Naive thymus-derived CD4-positive, alpha-beta T cell (primary cell): Measurements from ENCODE around the gene DRAM1. TPM values are rescaled to one million over a fixed set of nuclear protein-coding genes. Genes with fewer than 3 reads are reported as not detected.

Source experiments
- ATAC-seq: fragments of 150-1000 bp; cut with Tn5 transposase; 2 replicates; pipeline ENCODE4 v1.10.0; 2021; ENCODE audit warnings: mild to moderate bottlenecking, moderate library complexity
- CTCF ChIA-PET: fragments of 350-600 bp; sonication (Branson Sonifier 250); formaldehyde crosslinking; loops from one replicate; lab custom pipeline; 2021; ENCODE audit warnings: antibody characterized with exemption; lab: Charles Lee
- POLR2A ChIA-PET: fragments of 350-600 bp; sonication (Branson Sonifier 250); formaldehyde crosslinking; loops from one replicate; lab custom pipeline; 2021; ENCODE audit warnings: antibody characterized with exemption, inconsistent platforms; lab: Charles Lee
- DNase-seq, 9 donors: peaks; one replicate each; pipeline versions ENCODE4 v3.0.0 to v3.0.0-alpha.2; 2020 to 2022; ENCODE audit warnings: mixed read lengths in 1 of 9
- H3K27ac ChIP-seq: one replicate; pipeline ENCODE4 v1.7.0; 2013; ENCODE audit warnings: mild to moderate bottlenecking, low read depth, low read length, moderate library complexity
- H3K27me3 ChIP-seq, 2 donors: one replicate each; pipeline ENCODE4 v1.7.0; 2013; ENCODE audit warnings: low read length in 2 of 2, mild to moderate bottlenecking in 2 of 2, moderate library complexity in 2 of 2; ENCODE audit not compliant: control insufficient read depth in 2 of 2, insufficient read depth in 2 of 2
- H3K36me3 ChIP-seq, 3 experiments: 1 replicate in 2 of 3; 2 replicates in 1 of 3; pipeline ENCODE4 v1.7.0; 2013; ENCODE audit warnings: low read length in 3 of 3, mild to moderate bottlenecking in 3 of 3, moderate library complexity in 1 of 3; ENCODE audit not compliant: insufficient read depth in 3 of 3, control insufficient read depth in 2 of 3
- H3K4me1 ChIP-seq, 2 donors: one replicate each; pipeline ENCODE4 v1.7.0; 2013; ENCODE audit warnings: low read length in 2 of 2, mild to moderate bottlenecking in 2 of 2, moderate library complexity in 1 of 2; ENCODE audit not compliant: control insufficient read depth in 2 of 2, insufficient read depth in 2 of 2
- H3K4me3 ChIP-seq: 2 replicates; pipeline ENCODE4 v1.7.0; 2013; ENCODE audit warnings: mild to moderate bottlenecking, low read length
- H3K9me3 ChIP-seq, 3 experiments: 1 replicate in 2 of 3; 2 replicates in 1 of 3; pipeline ENCODE4 v1.7.0; 2013; ENCODE audit warnings: low read length in 3 of 3; ENCODE audit not compliant: control insufficient read depth in 2 of 3
- H3K27ac Mint-ChIP-seq, 9 donors: one replicate each; pipeline ENCODE4 v1.8.0; 2020 to 2022; ENCODE audit warnings: mixed read lengths in 9 of 9, mild to moderate bottlenecking in 8 of 9, moderate library complexity in 5 of 9, inconsistent platforms in 2 of 9
- H3K27me3 Mint-ChIP-seq, 5 donors: one replicate each; pipeline ENCODE4 v1.8.0; 2021 to 2022; ENCODE audit warnings: mixed read lengths in 5 of 5, mild to moderate bottlenecking in 1 of 5
- H3K36me3 Mint-ChIP-seq, 5 donors: one replicate each; pipeline ENCODE4 v1.8.0; 2020 to 2022; ENCODE audit warnings: mixed read lengths in 5 of 5, mild to moderate bottlenecking in 3 of 5, inconsistent platforms in 1 of 5
- H3K4me1 Mint-ChIP-seq, 7 donors: one replicate each; pipeline ENCODE4 v1.8.0; 2020 to 2022; ENCODE audit warnings: mixed read lengths in 7 of 7, mild to moderate bottlenecking in 3 of 7, inconsistent platforms in 1 of 7
- H3K4me3 Mint-ChIP-seq, 10 donors: one replicate each; pipeline ENCODE4 v1.8.0; 2020 to 2022; ENCODE audit warnings: mild to moderate bottlenecking in 10 of 10, mixed read lengths in 10 of 10, moderate library complexity in 6 of 10, inconsistent platforms in 2 of 10
- H3K9me3 Mint-ChIP-seq, 11 donors: one replicate each; pipeline ENCODE4 v1.8.0; 2020 to 2022; ENCODE audit warnings: mixed read lengths in 11 of 11, mild to moderate bottlenecking in 4 of 11, inconsistent platforms in 1 of 11, moderate library complexity in 1 of 11
- intact Hi-C, 2 donors: fragments of 100-400 bp; cut with micrococcal nuclease; formaldehyde crosslinking; loops; one replicate each; pipeline ENCODE4 v1.15.1; 2023
- polyA plus RNA-seq, 2 donors: library from polyadenylated mRNA; unstranded; fragments of 300-500 nt; fragmentation: Illumina TruSeq; gene quantifications; one replicate each; pipeline ENCODE4 v1.2.3, GENCODE V29; 2021
- total RNA-seq, 6 experiments: library from RNA in 5 of 6; stranded (reverse) in 5 of 6; gene quantifications; 1 replicate in 5 of 6; 2 replicates in 1 of 6; pipeline ENCODE4 v1.2.3 and lab custom pipeline; 2021 to 2026

The DRAM1 gene
- total and polyA plus RNA-seq, 7 experiments from 2014 or later = 1.4 to 9.5 (median 2.4) TPM

GRCh38 chr12:101947316-101947715, 69.9 kb downstream of the DRAM1 start:
- Histone ChIP-seq H3K27me3 (no peaks in the 10 kb centered on the region), H3K27ac (no peak overlapping the region), H3K4me3 (no peak overlapping the region), H3K9me3 (no peaks in the 10 kb centered on the region), H3K4me1 (no peaks in the 10 kb centered on the region), H3K36me3 (no peaks in the 10 kb centered on the region)
- peaks cover 0 to 5% (median 4%) of the 10 kb centered on the region in 5 donors for H3K27me3 Mint-ChIP-seq
- CTCF ChIA-PET = no interaction called here
- peaks cover 0 to 6% (median 0%) of the 10 kb centered on the region in 7 donors for H3K4me1 Mint-ChIP-seq
- POLR2A ChIA-PET = no interaction called here
- H3K36me3 Mint-ChIP-seq = no peaks in the 10 kb centered on the region
- H3K4me3 Mint-ChIP-seq = no peak overlapping the region
- no peak for DNase-seq
- H3K27ac Mint-ChIP-seq = no peak overlapping the region
- intact Hi-C loops = no loop called here
- H3K9me3 Mint-ChIP-seq = peaks cover 0 to 1% (median 0%) of the 10 kb centered on the region in 11 donors
- ATAC-seq = no peak

- CTCF ChIA-PET = interaction anchor here (0.6 kb wide), 1 partner anchor 8 kb away, joined by 3 read pairs; no protein-coding TSS in a partner anchor
These were observed 71.0 kb downstream of the DRAM1 start for GRCh38 chr12:101948365-101948764.

GRCh38 chr12:101951002-101951670, 73.8 kb downstream of the DRAM1 start:
- no peak overlapping the region for H3K27ac Mint-ChIP-seq
- intact Hi-C loops = no loop called here
- ATAC-seq (no peak), DNase-seq (no peak)
- no peaks in the 10 kb centered on the region for H3K36me3 ChIP-seq
- H3K9me3 ChIP-seq = no peaks in the 10 kb centered on the region
- H3K27me3 ChIP-seq = no peaks in the 10 kb centered on the region
- H3K27me3 Mint-ChIP-seq = peaks cover 0 to 12% (median 0%) of the 10 kb centered on the region in 5 donors
- H3K9me3 Mint-ChIP-seq = peaks cover 0 to 10% (median 0%) of the 10 kb centered on the region in 11 donors
- CTCF ChIA-PET = interaction anchor here (0.6 kb wide), 2 partner anchors 12 to 15 kb away, joined by 3 to 7 read pairs; no protein-coding TSS in a partner anchor
- H3K4me1 Mint-ChIP-seq = peaks cover 0 to 5% (median 0%) of the 10 kb centered on the region in 7 donors
- H3K4me1 ChIP-seq = no peaks in the 10 kb centered on the region
- no peak overlapping the region for H3K27ac ChIP-seq
- no peaks in the 10 kb centered on the region for H3K36me3 Mint-ChIP-seq
- no peak overlapping the region for H3K4me3 Mint-ChIP-seq
- H3K4me3 ChIP-seq = no peak overlapping the region
- POLR2A ChIA-PET = no interaction called here

More at GRCh38 chr12:101948365-101948764, 71.0 kb downstream of the DRAM1 start:
- Histone ChIP-seq H3K4me1 (no peaks in the 10 kb centered on the region), H3K27ac (no peak overlapping the region), H3K36me3 (no peaks in the 10 kb centered on the region), H3K4me3 (no peak overlapping the region), H3K27me3 (no peaks in the 10 kb centered on the region), H3K9me3 (no peaks in the 10 kb centered on the region)
- H3K36me3 Mint-ChIP-seq = no peaks in the 10 kb centered on the region
- no peak overlapping the region for H3K4me3 Mint-ChIP-seq
- intact Hi-C loops = no loop called here
- H3K27me3 Mint-ChIP-seq = peaks cover 0 to 4% (median 0%) of the 10 kb centered on the region in 5 donors
- no peak for DNase-seq
- no peak overlapping the region for H3K27ac Mint-ChIP-seq
- ATAC-seq = no peak
- POLR2A ChIA-PET = no interaction called here
- peaks cover 0 to 6% (median 0%) of the 10 kb centered on the region in 7 donors for H3K4me1 Mint-ChIP-seq
- H3K9me3 Mint-ChIP-seq = peaks cover 0 to 7% (median 0%) of the 10 kb centered on the region in 11 donors

GRCh38 chr12:101954113-101954512, 76.7 kb downstream of the DRAM1 start:
- Mint-ChIP-seq H3K9me3 (peaks cover 0 to 10% (median 0%) of the 10 kb centered on the region in 11 donors), H3K27ac (no peak overlapping the region), H3K36me3 (peaks cover 0 to 3% (median 0%) of the 10 kb centered on the region in 5 donors), H3K27me3 (peaks cover 0 to 12% (median 2%) of the 10 kb centered on the region in 5 donors), H3K4me1 (no peaks in the 10 kb centered on the region), H3K4me3 (no peak overlapping the region)
- H3K9me3 ChIP-seq = no peaks in the 10 kb centered on the region
- H3K36me3 ChIP-seq = no peaks in the 10 kb centered on the region
- H3K4me1 ChIP-seq = no peaks in the 10 kb centered on the region
- ATAC-seq (no peak), DNase-seq (no peak)
- POLR2A ChIA-PET = no interaction called here
- H3K27ac ChIP-seq = no peak overlapping the region
- intact Hi-C loops = no loop called here
- H3K4me3 ChIP-seq = no peak overlapping the region
- H3K27me3 ChIP-seq = no peaks in the 10 kb centered on the region
- CTCF ChIA-PET = no interaction called here

GRCh38 chr12:101954676-101955075, 77.3 kb downstream of the DRAM1 start:
- H3K27me3 Mint-ChIP-seq = peaks cover 0 to 12% (median 2%) of the 10 kb centered on the region in 5 donors
- Histone ChIP-seq H3K36me3 (no peaks in the 10 kb centered on the region), H3K27ac (no peak overlapping the region), H3K9me3 (no peaks in the 10 kb centered on the region), H3K27me3 (no peaks in the 10 kb centered on the region), H3K4me1 (no peaks in the 10 kb centered on the region), H3K4me3 (no peak overlapping the region)
- CTCF ChIA-PET = no interaction called here
- H3K9me3 Mint-ChIP-seq = peaks cover 0 to 14% (median 4%) of the 10 kb centered on the region in 11 donors
- no peaks in the 10 kb centered on the region for H3K4me1 Mint-ChIP-seq
- POLR2A ChIA-PET = no interaction called here
- H3K4me3 Mint-ChIP-seq = no peak overlapping the region
- intact Hi-C loops = no loop called here
- peaks cover 0 to 4% (median 0%) of the 10 kb centered on the region in 5 donors for H3K36me3 Mint-ChIP-seq
- DNase-seq (no peak), ATAC-seq (no peak)
- no peak overlapping the region for H3K27ac Mint-ChIP-seq

- Histone ChIP-seq H3K4me3 (no peak overlapping the region), H3K9me3 (no peaks in the 10 kb centered on the region), H3K36me3 (no peaks in the 10 kb centered on the region), H3K4me1 (no peaks in the 10 kb centered on the region), H3K27ac (no peak overlapping the region), H3K27me3 (no peaks in the 10 kb centered on the region)
- Mint-ChIP-seq H3K4me3 (no peak overlapping the region), H3K36me3 (peaks cover 0 to 5% (median 0%) of the 10 kb centered on the region in 5 donors), H3K4me1 (no peaks in the 10 kb centered on the region), H3K27me3 (peaks cover 0 to 12% (median 2%) of the 10 kb centered on the region in 5 donors), H3K27ac (no peak overlapping the region), H3K9me3 (peaks cover 0 to 15% (median 10%) of the 10 kb centered on the region in 11 donors)
- no peak for ATAC-seq
- CTCF ChIA-PET = no interaction called here
- POLR2A ChIA-PET = no interaction called here
- no peak for DNase-seq
- intact Hi-C loops = no loop called here
These were observed 80.0 kb downstream of the DRAM1 start for GRCh38 chr12:101957252-101957959.
